Tibial nerve (tissue), 3 donors: ENCODE data around the gene GABPB1.

Experiments used
- POLR2A ChIP-seq, 2 donors: fragments of 450-650 bp; IDR thresholded peaks; one replicate each; pipeline ENCODE4 v1.6.1; 2017; ENCODE audit warnings: antibody characterized with exemption in 2 of 2, mild to moderate bottlenecking in 2 of 2, moderate library complexity in 2 of 2
- TF ChIP-seq, protein P1 (sequence below), 5 experiments: fragments of 200-600 bp in 3 of 5; fragments of 450-650 bp in 2 of 5; sonication (generic) in 3 of 5; IDR thresholded peaks; one replicate each; pipeline ENCODE4 v1.5.1; 2016 to 2019; ENCODE audit warnings: antibody characterized with exemption in 5 of 5, mild to moderate bottlenecking in 3 of 5, moderate library complexity in 2 of 5

DNA sequence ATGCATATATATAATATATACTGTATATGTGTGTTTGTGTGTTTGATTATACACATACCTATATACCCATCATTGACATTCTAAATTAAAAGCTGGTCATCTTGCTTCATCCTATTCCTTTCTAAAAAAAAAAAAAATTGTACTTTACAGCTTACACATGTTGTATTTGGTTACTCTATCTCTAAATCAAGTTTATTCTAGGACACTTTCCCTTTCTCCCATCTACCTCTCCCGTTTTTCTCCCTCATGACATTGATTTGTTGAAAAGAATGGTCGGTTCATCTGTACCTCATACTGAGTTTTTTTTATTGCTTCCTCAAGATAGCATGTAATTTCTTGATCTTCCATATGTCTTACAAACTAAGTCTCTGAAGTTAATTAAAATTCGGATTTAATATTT is 26.9 kb downstream of the GABPB1 start:
- TF ChIP-seq, protein P1, sequence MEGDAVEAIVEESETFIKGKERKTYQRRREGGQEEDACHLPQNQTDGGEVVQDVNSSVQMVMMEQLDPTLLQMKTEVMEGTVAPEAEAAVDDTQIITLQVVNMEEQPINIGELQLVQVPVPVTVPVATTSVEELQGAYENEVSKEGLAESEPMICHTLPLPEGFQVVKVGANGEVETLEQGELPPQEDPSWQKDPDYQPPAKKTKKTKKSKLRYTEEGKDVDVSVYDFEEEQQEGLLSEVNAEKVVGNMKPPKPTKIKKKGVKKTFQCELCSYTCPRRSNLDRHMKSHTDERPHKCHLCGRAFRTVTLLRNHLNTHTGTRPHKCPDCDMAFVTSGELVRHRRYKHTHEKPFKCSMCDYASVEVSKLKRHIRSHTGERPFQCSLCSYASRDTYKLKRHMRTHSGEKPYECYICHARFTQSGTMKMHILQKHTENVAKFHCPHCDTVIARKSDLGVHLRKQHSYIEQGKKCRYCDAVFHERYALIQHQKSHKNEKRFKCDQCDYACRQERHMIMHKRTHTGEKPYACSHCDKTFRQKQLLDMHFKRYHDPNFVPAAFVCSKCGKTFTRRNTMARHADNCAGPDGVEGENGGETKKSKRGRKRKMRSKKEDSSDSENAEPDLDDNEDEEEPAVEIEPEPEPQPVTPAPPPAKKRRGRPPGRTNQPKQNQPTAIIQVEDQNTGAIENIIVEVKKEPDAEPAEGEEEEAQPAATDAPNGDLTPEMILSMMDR (IDR thresholded peaks at IDR 0.05), result no peak
- no peak for TF ChIP-seq POLR2A (IDR thresholded peaks at IDR 0.05)
